ENCODE data around the gene ARX. TPM values are rescaled to one million over a fixed set of nuclear protein-coding genes. Genes with fewer than 3 reads are reported as not detected.

The ARX gene
- polyA plus RNA-seq, 1 experiment, result not detected

DNA sequence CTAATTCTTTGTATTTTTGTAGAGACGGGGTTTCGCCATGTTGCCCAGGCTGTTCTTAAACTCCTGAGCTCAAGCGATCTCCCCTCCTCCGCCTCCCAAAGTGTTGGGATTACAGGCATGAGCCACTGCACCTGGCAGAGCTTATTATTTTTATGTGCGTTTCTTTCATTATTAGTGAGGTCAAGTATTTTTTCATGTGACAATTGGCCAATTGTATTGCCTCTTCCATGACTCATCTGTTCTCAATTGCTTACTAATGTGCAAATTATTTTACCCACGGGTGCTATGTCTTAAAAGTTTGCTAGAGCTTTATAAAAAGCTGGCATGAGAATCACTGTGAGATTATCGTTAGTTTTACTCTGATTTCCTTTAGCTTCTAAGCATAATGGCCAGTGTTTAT is 13.0 kb upstream of the ARX start:
- peak; percentile 5 for DNase-seq (ENCODE audit: low read depth)
- Histone ChIP-seq H3K27me3 (ENCODE audit: control insufficient read depth, insufficient read depth, low read length) (no peaks in the 10 kb centered on the region; the same call in 1 of the 2 replicates), H3K36me3 (ENCODE audit: control insufficient read depth, insufficient read depth, low read length) (no peaks in the 10 kb centered on the region), H3K4me3 (ENCODE audit: low read depth, low read length) (no peak overlapping the region)
- ChIA-PET CTCF (interaction anchor here (1.5 kb wide), 1 partner anchor 190 kb away, joined by 5 read pairs; no protein-coding TSS in a partner anchor), POLR2A (no interaction called here)
- TF ChIP-seq, protein P1, sequence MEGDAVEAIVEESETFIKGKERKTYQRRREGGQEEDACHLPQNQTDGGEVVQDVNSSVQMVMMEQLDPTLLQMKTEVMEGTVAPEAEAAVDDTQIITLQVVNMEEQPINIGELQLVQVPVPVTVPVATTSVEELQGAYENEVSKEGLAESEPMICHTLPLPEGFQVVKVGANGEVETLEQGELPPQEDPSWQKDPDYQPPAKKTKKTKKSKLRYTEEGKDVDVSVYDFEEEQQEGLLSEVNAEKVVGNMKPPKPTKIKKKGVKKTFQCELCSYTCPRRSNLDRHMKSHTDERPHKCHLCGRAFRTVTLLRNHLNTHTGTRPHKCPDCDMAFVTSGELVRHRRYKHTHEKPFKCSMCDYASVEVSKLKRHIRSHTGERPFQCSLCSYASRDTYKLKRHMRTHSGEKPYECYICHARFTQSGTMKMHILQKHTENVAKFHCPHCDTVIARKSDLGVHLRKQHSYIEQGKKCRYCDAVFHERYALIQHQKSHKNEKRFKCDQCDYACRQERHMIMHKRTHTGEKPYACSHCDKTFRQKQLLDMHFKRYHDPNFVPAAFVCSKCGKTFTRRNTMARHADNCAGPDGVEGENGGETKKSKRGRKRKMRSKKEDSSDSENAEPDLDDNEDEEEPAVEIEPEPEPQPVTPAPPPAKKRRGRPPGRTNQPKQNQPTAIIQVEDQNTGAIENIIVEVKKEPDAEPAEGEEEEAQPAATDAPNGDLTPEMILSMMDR (IDR thresholded peaks at IDR 0.05; ENCODE audit: insufficient read depth, low read depth, low read length), result no peak

DNA sequence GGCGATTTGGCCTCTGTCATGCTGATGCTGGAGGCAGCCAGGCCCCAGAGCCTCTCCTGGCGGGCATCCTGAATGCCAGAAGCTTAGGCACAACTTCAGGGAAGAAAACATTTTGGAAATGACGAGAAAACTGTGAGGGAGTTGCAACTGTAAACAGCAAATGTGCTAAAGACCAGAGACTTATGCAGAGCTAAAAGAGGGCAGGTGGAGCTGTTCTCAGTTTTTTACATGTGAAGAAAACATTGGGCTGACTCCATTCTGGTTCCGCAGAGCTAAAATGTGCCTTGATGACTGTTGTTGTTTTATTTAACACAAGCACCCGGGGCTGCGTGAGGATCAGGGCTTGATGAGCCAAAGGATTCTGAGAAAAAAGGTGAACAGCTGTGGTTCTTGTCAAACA is 10.8 kb upstream of the ARX start:
- ChIA-PET POLR2A (no interaction called here), CTCF (no interaction called here)
- TF ChIP-seq, protein P1 (IDR thresholded peaks at IDR 0.05; ENCODE audit: insufficient read depth, low read depth, low read length), result no peak
- Histone ChIP-seq H3K27me3 (ENCODE audit: control insufficient read depth, insufficient read depth, low read length) (peaks cover 5% of the 10 kb centered on the region), H3K4me3 (ENCODE audit: low read depth, low read length) (no peak overlapping the region), H3K36me3 (ENCODE audit: control insufficient read depth, insufficient read depth, low read length) (no peaks in the 10 kb centered on the region)
- DNase-seq (ENCODE audit: low read depth), result no peak

DNA sequence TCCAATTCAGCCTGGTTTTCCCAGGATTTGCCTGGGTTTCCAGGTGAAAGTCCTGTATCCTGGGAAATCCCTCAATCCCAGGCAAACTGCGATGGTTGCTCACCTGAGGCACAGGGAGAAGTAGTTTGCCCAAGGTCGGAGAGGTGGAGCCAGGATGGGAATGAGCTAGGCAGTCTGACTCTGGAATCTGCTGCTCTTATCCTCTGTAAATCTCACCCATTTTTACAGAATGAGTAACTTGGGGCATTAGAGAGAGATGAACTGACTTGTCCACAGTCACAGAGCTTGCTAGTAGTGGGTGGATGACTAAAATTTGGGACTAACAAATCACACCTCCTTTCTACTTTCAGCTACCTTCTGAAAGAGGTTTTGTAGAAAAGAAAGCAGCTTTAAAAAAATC is 9.8 kb upstream of the ARX start:
- ChIA-PET POLR2A (no interaction called here), CTCF (no interaction called here)
- TF ChIP-seq, protein P1 (IDR thresholded peaks at IDR 0.05; ENCODE audit: insufficient read depth, low read depth, low read length), result no peak
- H3K27me3 ChIP-seq (ENCODE audit: control insufficient read depth, insufficient read depth, low read length), result peaks cover 13% of the 10 kb centered on the region
- DNase-seq (ENCODE audit: low read depth), result no peak
- no peak overlapping the region for H3K4me3 ChIP-seq (ENCODE audit: low read depth, low read length)
- no peaks in the 10 kb centered on the region for H3K36me3 ChIP-seq (ENCODE audit: control insufficient read depth, insufficient read depth, low read length)

DNA sequence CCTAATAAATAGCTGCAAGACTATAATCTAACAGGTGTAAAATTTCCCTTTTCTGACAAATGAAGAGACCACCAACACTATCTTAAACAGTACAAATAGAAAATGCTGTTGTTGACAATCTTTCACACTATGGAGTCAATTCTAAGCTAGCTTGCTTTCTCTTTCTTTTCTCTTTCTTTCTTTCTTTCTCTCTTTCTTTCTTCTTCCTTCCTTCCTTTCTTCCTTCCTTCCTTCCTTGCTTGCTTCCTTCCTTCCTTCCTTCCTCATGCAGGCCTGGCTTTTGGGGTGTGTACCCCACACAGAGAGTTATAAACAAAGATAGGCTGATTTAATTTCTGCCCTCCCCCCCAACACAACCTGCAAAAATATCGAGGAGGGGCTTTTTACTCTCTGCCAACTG is 8.1 kb upstream of the ARX start:
- Histone ChIP-seq H3K4me3 (ENCODE audit: low read depth, low read length) (no peak overlapping the region), H3K27me3 (ENCODE audit: control insufficient read depth, insufficient read depth, low read length) (peaks cover 23% of the 10 kb centered on the region), H3K36me3 (ENCODE audit: control insufficient read depth, insufficient read depth, low read length) (no peaks in the 10 kb centered on the region)
- no peak for DNase-seq (ENCODE audit: low read depth)
- TF ChIP-seq, protein P1 (IDR thresholded peaks at IDR 0.05; ENCODE audit: insufficient read depth, low read depth, low read length), result no peak
- CTCF ChIA-PET, result no interaction called here
- POLR2A ChIA-PET, result no interaction called here

DNA sequence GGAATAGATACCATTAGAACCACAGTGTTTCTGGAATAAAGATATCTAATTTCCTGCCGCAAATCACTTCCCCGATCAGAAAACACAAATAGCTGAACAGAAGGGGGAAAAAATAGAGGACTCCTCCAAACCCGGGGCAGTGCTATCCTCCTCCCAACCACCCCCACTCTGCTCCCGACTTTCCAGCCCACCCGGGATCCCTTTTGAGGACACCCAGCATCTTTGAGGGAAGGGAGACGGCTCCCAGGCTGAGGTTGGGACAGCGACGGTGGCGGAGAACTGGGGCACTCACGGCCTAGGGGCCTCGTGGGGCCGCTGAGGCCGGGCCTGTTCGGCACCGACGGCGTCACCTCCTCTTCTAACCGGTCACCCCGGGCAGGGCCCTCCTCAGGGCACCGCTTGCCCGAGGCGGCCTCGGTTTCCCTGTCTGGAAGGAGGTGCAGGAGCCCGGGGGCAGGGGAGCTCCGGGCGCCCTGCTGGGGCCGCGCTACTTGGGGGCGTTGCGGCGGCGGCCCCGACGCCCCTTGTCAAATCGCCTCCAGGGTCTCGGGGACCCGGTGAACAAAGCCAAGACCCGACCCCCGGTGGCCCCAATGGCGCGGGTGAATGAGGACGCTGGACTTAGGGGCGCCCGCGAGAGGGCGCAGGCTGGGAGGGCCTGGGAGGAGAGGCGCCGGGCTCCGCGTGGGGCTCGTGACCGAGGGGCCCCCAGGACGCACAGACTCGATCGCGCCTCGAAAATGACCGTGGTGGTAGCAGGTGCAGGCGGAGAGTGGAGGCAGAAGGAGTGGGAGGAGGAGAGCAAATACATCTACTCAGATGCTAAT is 6.9 kb upstream of the ARX start:
- Histone ChIP-seq H3K27me3 (ENCODE audit: control insufficient read depth, insufficient read depth, low read length) (peaks cover 23% of the 10 kb centered on the region), H3K4me3 (ENCODE audit: low read depth, low read length) (no peak overlapping the region)

More for the DNA sequence above, 6.9 kb upstream of the ARX start:
- no peaks in the 10 kb centered on the region for H3K36me3 ChIP-seq (ENCODE audit: control insufficient read depth, insufficient read depth, low read length)
- POLR2A ChIA-PET, result no interaction called here
- TF ChIP-seq, protein P1 (IDR thresholded peaks at IDR 0.05; ENCODE audit: insufficient read depth, low read depth, low read length), result no peak
- CTCF ChIA-PET, result interaction anchor here (1.1 kb wide), 2 partner anchors 184 to 270 kb away, joined by 3 read pairs; no protein-coding TSS in a partner anchor
- DNase-seq (ENCODE audit: low read depth), result no peak
